Retina (tissue), 1 donor: ENCODE results near the gene MBL2.

ENCODE experiments used
- DNase-seq: peaks from one replicate; pipeline ENCODE4 v3.0.0-alpha.2; 2016

Gene MBL2

GRCh38 chr10:52772623-52773022 is at the start of gene MBL2:
TSS of gene MBL2 (minus strand) at chr10:52772784. CDS start at chr10:52771635, 1,149 bp downstream.
- no peak for DNase-seq

- no peak for DNase-seq
Observed at GRCh38 chr10:52820309-52820708, 47.7 kb upstream of the MBL2 start.

DNA sequence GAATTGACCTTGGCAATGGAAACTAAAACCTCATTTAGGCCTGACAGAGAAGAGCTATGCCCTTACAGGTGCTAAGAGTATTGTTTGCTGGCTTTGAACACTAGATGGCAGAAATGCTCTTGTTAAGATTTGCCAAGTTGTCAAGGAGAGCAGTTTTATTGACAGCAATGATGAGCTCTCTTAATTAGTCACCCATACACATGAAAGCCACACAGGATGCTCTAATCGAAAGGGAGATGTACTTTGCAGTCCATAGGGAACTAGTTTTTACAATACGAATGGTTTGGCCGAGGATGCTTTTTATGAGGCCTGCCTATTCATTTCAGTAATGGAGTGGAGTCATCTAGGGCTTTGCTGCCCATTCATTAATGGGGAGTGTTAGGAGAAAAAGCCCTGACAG is 45.4 kb upstream of the MBL2 start:
- DNase-seq, result peak; percentile 59

- no peak for DNase-seq
Observed at GRCh38 chr10:52814506-52814905, 41.9 kb upstream of the MBL2 start.

DNA sequence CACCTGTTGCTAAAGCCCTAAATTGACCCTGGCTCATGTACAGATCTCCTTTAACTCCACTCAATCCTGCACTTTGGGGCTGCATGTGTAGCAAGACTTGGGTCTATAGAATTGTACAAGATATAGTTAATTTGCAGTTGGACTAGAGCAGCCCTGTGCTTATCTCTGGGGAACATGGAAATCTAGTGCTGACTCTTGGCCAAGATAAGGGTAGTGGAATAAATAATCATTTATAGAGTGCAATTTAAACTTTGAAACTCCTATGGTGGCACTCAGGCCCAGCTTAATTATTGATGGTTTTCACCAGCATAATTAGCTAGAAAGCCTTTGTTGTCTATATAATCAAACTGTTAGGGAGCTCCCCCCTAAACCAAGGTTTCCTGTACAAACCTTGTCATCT is 39.2 kb upstream of the MBL2 start:
- DNase-seq, result no peak

DNA sequence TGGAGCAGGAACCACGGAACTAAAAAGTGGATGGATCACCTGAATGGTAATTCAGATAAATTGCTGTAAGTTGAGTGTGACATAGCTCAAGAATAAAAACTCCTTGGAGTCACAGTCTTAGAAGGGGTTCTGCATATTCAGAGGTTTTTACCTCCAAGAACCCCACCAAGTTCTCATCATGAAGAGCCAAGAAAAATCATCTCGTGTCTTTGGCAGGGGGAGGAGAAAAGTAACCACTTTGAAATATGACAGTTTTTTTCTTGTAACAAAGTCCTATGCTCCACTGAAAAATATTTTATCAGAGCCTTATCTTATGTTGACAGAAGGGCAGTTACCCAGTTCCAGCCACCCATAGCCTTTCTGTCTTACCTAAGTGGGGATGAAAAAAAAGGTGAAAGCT is 38.2 kb upstream of the MBL2 start:
- no peak for DNase-seq

GRCh38 chr10:52807803-52808202 is 35.2 kb upstream of the MBL2 start:
- DNase-seq, result no peak

DNA sequence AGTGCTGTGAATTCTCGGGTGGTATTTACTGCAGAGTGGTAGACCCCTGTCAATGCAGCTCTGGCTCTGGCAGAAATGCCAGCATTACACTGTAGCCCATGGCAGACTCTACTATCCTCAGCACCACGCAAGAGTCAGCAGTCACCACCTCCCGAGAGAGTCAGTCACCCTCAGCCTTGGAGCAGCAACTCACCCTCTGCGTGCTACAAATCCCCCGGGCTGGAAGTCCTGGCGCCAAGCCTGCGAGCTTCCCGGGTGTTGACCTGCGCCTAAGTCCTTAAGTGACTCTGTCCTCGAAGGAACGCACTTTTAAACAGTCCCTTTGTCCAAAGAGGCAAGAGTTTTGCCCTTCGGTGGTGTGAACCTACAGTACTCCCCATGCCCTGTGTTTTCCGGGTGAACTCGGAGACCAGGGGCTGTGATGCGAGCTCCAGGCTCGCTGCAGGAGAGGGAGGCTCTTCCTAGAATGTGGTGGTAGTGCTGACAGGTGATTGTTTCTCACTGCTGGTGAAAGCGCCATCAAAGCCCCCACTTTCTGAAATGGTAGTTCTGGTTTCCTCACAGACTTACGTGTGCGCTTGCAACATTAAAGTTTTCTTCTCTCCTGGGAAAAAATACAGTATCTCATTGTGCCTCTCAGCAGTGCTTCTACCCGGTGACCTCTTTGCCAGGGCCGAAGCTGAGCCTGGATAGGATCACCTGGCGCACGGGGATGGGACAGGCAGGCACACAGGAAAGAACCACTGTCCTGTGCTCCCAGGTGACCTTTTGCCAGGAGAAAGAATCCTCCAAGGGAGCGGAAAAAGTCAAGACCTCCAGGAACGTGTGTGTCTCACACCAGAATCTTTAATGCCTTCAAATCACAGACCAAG is 33.1 kb upstream of the MBL2 start:
- no peak for DNase-seq

GRCh38 chr10:52801947-52802346 is 29.4 kb upstream of the MBL2 start:
- DNase-seq, result no peak

- no peak for DNase-seq
Observed at GRCh38 chr10:52786098-52786497, 13.5 kb upstream of the MBL2 start.

GRCh38 chr10:52785418-52785817 is 12.8 kb upstream of the MBL2 start:
- DNase-seq, result no peak

DNA sequence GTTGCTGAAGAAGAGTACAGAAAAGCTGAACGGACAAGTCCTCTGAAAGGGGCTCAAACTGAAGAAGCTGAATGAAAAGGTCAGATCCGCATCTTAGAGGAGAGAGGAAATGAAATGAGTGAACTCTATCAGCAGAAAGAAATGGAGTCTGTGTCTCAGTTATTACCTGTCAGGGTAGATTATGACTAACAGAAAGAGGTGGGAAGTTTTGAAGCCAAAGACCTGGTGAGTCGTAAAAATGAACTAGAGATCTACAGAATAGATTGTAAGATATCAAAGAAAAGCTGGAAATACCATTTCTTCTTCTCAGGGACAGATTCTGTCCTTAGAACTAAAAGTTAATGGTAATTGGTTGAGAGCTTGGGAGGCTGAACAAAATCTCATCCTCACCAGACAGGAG is 11.1 kb upstream of the MBL2 start:
- DNase-seq, result no peak

- DNase-seq, result no peak
Observed at GRCh38 chr10:52782554-52782953, 10.0 kb upstream of the MBL2 start.

GRCh38 chr10:52780391-52781155 is 8.0 kb upstream of the MBL2 start:
- no peak for DNase-seq

DNA sequence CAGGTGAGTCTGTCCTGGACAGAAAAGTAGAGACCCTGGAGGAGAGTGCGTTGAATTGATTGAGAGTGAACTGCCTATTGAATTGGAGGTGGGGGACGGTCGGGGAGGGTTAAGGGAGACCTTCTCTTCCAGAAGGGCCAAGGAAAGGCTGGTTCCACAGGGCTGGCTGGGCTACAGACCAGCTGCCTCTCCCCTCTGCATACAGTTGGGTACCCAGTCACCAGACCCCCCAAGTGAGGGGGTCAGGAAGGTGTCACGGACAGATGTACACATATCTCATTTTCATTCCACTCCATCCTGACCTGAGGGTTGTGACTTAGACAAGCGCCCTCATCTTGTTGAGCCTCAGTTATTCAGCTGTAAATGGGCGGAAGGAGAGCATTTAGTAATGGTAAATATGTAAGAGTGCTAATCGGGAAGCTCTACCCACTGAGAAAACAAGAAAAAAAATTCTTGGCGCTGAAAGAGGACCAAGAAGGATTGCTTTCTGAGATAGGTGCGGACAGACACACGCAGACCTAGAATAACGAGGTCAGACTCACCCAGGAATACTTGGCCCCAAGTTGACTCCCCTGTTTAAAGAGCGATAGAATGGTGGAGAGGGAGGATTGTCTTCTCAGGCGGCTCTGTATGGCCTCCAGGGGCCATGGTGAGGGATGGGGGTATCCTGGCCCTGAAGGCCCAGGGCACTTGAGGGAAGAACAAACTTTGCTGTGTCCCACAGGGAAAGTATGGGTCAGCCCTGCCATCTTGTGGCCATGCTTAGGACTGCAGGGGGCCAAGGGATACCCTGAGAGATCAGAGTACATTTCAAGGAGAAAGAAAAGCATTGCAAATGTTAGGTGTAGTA is 7.2 kb upstream of the MBL2 start:
- DNase-seq, result peak; percentile 79

- peak; percentile 83 for DNase-seq
Observed at GRCh38 chr10:52778511-52779392, 6.2 kb upstream of the MBL2 start.

DNA sequence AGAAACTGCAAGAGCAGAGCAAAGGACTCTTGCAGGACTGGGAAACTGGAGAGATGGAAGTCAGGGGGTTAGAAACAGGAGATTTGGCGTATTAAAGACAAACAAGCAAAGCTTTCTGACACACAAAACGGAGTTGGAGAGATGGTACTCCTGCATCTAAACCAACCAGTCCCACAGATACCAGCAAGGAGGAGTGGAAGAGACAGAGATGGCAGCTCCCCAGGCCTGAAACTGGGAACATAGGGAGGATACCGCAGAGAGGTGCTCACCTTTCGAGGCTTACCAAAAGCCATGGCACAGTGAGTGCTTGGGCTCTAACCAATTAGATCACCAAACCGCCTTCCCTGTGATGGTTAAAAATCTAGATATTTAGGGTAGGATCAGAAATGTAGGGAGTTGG is 4.8 kb upstream of the MBL2 start:
- no peak for DNase-seq

DNA sequence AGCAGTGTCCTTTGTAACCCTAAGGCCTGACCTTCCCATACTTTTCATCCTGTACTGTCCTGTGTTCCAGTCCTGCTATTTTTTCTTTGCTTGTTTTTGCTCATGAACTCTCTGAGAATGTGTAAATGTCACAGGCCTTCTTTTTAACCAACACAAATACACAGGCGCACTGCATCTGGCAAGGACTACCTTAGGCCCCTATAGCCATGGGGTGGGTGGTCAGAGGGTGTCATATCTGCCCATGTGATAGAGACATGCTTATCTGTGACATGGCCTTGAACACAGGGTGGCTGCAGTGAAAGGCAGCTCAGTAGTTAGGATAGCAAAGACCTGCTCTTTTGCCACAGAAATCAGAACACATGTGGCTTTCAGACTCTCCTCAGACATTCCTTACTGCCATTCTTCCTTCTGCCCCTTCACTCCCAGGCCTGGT is 3.9 kb upstream of the MBL2 start:
- no peak for DNase-seq

- DNase-seq, result no peak
Observed at GRCh38 chr10:52775132-52775647, 2.6 kb upstream of the MBL2 start.

DNA sequence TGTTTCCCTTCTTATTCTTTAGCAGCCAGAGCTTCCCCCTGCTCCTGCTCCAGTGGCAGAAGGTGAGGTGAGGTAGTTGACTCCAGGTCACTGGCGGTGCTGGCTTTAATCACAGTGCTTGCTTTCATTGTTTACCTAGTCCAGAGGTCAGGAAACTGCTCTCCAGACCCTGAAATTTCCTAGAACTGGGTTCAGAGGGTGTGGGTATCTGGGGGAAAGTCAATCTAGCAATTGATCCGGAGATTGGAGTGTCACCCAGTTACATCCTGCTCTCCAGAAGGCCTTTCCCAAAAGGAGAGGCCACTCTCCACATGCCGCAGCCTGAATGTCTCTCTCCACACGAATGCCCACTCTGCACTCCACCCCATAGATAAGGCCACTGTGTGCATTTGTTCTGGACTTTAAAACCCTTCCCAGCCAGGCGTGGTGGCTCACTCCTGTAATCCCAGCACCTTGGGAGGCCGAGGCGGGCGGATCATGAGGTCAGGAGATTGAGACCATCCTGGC is 2.1 kb upstream of the MBL2 start:
- DNase-seq, result no peak

DNA sequence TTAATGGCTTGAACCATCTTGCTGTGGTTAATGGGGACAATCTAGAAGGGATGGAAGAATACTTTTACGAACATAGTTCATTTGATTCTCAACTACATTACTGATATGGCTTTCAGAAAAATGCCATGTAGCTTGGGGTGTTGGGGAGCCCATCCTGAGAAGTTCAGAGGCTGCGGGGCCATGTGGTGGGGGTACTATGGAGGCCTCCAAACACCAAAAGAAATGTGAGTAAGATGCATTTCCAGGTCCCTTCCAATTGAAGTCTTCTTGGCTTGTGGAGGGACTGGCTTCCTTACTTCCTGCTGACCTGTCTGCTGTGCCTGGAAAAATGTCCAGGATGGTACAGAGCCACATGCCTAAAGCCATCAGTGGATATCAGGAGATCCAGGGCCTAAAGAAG is 1.6 kb upstream of the MBL2 start:
- no peak for DNase-seq
